ENCODE measurements around the gene SH3BGRL3. TPM values are rescaled to one million over a fixed set of nuclear protein-coding genes. Genes with fewer than 3 reads are reported as not detected.
A peak's percentile ranks its signal among the peaks of the same experiment; 100 is the strongest.
"Not testable (repeated sequence)": the region's sequence is repeated elsewhere in the genome, so short reads cannot be mapped to it uniquely, and the experiment has no call there.

The SH3BGRL3 gene
- total RNA-seq, 1 donor from 2014 or later, result 17.5 TPM

DNA sequence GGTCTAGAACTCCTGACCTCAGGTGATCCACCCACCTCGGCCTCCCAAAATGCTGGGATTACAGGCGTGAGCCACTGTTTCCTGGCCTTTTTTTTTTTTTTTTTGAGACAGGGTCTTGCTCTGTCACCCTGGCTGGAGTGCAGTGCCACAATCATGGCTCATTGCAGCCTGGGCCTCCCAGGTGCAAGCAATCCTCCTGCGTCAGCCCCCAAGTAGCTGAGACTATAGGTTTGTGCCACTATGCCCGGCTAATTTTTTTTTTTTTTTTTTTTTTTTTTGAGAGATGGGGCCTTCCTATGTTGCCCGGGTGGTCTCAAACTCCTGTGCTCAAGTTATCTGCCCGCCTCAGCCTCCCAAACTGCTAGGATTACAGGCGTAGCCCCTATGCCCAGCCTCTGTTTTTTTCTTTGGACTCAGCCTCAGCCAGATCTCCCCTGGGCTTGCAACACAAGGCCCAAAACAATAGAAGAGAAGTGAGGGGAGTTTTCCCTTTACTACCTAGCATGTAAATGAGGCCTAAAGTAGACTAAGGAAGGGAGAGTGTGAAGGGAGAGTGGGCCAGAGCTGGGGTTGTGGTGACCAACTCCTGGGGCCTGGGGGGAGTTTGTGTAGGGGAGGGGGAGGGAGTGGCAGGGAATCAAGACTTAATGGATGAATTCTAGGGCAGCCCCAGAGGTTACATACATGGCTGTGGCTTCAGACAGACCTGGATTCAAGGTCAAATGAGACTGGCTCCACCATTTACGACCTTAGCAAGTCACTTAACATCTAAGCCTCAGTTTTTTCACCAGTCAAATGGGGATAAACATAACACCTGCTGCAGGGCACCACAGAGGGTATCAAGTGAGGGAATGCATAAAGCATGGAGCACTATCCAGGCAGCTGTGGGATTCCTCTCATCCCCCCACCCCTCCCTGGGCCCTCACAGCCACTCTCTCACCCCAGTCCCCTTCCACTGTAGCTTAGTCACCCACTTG lies 36.3 kb downstream of the SH3BGRL3 start:
- DNase-seq (ENCODE audit: low read depth in 2 of 2), result no peak

DNA sequence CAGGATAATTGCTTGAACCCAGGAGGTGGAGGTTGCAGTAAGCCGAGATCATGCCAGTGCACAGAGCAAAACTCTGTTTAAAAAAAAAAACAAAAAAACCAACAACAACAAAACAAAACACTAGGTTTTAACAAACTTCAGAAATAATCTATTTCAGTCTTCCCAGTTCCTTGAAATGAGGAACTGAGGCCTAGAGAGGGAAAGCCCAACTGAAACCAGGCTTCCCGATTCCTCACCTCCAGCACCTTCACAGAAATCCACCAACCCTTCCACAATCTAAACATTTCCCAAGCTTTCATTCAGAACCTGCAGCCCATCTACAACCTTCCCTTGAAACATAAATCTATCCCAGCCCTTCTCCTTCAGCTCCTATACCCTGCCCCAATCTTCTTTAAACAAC lies 37.3 kb downstream of the SH3BGRL3 start:
- no peak for DNase-seq (ENCODE audit: low read depth in 2 of 2)

GRCh38 chr1:26317612-26318337 lies 37.9 kb downstream of the SH3BGRL3 start, which contains the start of gene CD52:
TSS of gene CD52 (plus strand) at chr1:26317958. CDS start at chr1:26318018, 60 bp downstream.
- DNase-seq (ENCODE audit: low read depth in 2 of 2), result no peak

GRCh38 chr1:26318338-26319064 lies 38.6 kb downstream of the SH3BGRL3 start:
- DNase-seq (ENCODE audit: low read depth in 2 of 2), result no peak

DNA sequence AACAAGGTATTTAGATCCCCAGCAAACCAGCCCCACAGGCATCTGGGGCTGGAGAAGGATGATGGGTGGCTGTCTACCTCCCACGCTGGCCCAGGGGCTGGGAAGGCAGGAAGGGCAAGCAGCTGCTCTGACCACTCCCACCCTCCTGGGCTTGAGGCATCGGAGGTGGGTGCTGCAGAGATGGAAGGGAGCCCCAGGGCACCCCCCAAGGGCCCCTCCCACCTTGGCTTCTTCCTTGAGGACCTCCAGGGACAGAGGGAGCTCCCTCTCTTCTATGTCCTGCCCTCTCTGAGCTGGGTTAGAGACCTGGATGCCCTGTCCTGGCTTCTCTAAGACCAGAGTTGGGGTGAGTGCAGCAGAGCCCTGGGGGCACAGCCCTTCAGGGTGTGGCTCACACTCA lies 41.0 kb downstream of the SH3BGRL3 start:
- no peak for DNase-seq (ENCODE audit: low read depth in 2 of 2)

DNA sequence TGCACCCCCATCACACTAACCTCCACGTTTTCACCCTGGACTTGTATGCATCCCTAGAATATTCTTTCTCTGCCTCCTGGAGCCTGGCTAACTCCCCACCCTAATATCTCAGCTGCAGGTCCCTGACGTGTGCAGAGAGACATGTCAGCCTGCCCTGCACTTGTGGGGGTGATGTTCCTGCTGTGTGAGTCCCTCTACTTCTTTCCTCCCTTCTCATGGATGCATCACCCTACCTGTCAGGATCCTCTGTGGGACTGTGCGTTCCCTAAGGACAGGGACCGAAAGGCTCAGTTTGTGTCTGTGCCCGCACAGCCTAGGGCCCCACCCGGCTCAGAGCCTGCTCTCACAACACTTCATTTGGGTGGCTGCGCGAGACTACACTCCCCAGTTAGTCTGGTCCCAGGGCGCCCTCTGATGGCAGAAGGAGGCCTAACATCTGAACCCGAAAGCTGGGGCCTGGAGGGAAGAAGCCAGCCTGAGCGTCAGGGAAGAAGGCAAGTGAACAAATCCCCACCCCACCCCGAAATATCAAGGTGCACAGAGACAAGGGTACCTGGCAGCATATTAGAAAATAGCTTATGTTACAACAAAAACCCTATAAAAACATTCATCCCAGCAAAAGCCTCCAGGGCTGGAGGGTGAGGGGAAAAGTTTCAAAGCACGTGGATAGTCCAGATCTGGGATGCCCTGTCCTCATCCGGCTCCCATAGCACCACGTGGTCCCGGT lies 41.6 kb downstream of the SH3BGRL3 start:
- DNase-seq (ENCODE audit: low read depth in 2 of 2), result peak; percentile 54 to 79

- DNase-seq (ENCODE audit: low read depth in 2 of 2), result no peak
Observed at GRCh38 chr1:26322042-26322331, 42.1 kb downstream of the SH3BGRL3 start.

DNA sequence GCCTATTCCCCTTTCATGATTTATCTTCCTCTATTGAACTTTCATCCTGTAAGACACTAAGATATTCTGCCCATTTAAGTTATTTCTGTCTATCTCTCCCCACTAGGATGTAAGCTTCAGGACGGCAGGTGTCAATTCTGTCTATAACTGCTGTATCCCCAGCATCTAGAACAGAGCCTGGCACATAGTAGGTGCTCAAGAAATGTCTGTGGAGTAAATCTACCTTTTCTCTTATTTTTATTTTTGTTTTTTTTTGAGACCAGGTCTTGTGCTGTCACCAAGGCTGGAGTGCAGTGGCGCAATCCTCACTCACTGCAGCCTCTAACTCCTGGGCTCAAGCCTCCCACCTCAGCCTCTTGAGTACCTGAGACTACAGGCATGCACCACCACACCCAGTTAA lies 43.5 kb downstream of the SH3BGRL3 start:
- DNase-seq (ENCODE audit: low read depth in 2 of 2), result no peak

- DNase-seq (ENCODE audit: low read depth in 2 of 2), result no peak
Observed at GRCh38 chr1:26324550-26324949, 44.7 kb downstream of the SH3BGRL3 start.

GRCh38 chr1:26327956-26328362 lies 48.1 kb downstream of the SH3BGRL3 start:
- no peak for DNase-seq (ENCODE audit: low read depth in 2 of 2)

DNA sequence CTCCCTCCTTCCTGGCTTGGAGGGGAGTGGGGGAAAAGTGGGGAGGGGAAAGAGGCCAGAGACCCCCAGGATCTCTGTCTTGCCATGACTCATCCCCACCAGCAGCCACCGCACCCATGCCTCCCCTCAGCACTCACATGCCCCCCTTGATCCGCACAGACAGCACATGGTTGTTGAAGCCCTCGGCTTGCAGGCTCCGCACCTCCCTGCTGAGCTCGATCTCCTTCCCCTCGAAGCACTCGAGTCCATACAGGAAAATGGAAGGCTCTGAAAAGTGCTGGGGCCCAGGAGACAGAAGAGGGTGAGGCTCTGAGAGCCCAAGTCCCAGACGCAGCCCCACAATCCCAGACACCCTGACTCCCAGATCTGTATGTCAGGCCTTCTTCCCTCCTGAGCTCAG lies 48.7 kb downstream of the SH3BGRL3 start:
- no peak for DNase-seq (ENCODE audit: low read depth in 2 of 2)

GRCh38 chr1:26329380-26329779 lies 49.5 kb downstream of the SH3BGRL3 start:
- DNase-seq (ENCODE audit: low read depth in 2 of 2), result not testable (repeated sequence)

GRCh38 chr1:26330276-26330675 lies 50.4 kb downstream of the SH3BGRL3 start:
- DNase-seq (ENCODE audit: low read depth in 2 of 2), result no peak

Other genes with a start within 250 kb of the SH3BGRL3 start
- gene SLC30A2, start 234.0 kb upstream of the SH3BGRL3 start, total RNA-seq, result 0.13 TPM in 1 of 2 replicates, not detected in the other
- gene TRIM63, start 212.5 kb upstream of the SH3BGRL3 start, total RNA-seq, result not detected in 2 replicates
- gene PDIK1L, start 168.3 kb upstream of the SH3BGRL3 start, total RNA-seq, result 4.2 and 4.3 TPM in 2 replicates
- 4.1 and 7.1 TPM in 2 replicates for gene FAM110D, start 121.0 kb upstream of the SH3BGRL3 start, total RNA-seq
- not detected in 2 replicates for gene C1orf232, start 111.1 kb upstream of the SH3BGRL3 start, total RNA-seq
- gene ZNF593, start 110.2 kb upstream of the SH3BGRL3 start, total RNA-seq, result 19.3 and 23.5 TPM in 2 replicates
- not detected in 2 replicates for gene ZNF593OS, start 108.3 kb upstream of the SH3BGRL3 start, total RNA-seq
- not detected in 2 replicates for gene CNKSR1, start 102.6 kb upstream of the SH3BGRL3 start, total RNA-seq
- gene CATSPER4, start 89.5 kb upstream of the SH3BGRL3 start, total RNA-seq, result not detected in 2 replicates
- gene CEP85, start 45.9 kb upstream of the SH3BGRL3 start, total RNA-seq, result 5.3 and 6.7 TPM in 2 replicates
- 1.7 and 2.7 TPM in 2 replicates for gene UBXN11, start 26.6 kb downstream of the SH3BGRL3 start, total RNA-seq
- gene CD52, start 37.9 kb downstream of the SH3BGRL3 start, total RNA-seq, result not detected in 2 replicates
- 0.25 and 0.51 TPM in 2 replicates for gene CRYBG2, start 74.0 kb downstream of the SH3BGRL3 start, total RNA-seq
- gene ZNF683, start 92.7 kb downstream of the SH3BGRL3 start, total RNA-seq, result not detected in 2 replicates
- gene LIN28A, start 130.7 kb downstream of the SH3BGRL3 start, total RNA-seq, result not detected in 2 replicates
- 21.2 and 27.4 TPM in 2 replicates for gene DHDDS, start 152.2 kb downstream of the SH3BGRL3 start, total RNA-seq
- 130 and 209 TPM in 2 replicates for gene HMGN2, start 192.4 kb downstream of the SH3BGRL3 start, total RNA-seq
- 12.4 and 15.9 TPM in 2 replicates for gene RPS6KA1, start 249.7 kb downstream of the SH3BGRL3 start, total RNA-seq